Stomach (tissue), 4 donors: Measurements from ENCODE around the gene CMTM7.

ENCODE experiments used
- CTCF ChIP-seq, 7 experiments: fragments of 450-650 bp in 4 of 7; fragments of 200-600 bp in 3 of 7; sonication (generic) in 3 of 7; IDR thresholded peaks; one replicate each; pipeline ENCODE4 v1.5.1; 2016 to 2019; ENCODE audit warnings: antibody characterized with exemption in 7 of 7, control low read depth in 2 of 7, mild to moderate bottlenecking in 1 of 7
- EP300 ChIP-seq: sonication (generic); formaldehyde crosslinking; IDR thresholded peaks from one replicate; pipeline ENCODE4 v1.6.1; 2017; ENCODE audit warnings: antibody characterized with exemption
- POLR2A ChIP-seq, 4 donors: fragments of 450-650 bp; IDR thresholded peaks; one replicate each; pipeline ENCODE4 v1.6.1; 2016; ENCODE audit warnings: antibody characterized with exemption in 4 of 4, control low read depth in 2 of 4, mild to moderate bottlenecking in 1 of 4, moderate library complexity in 1 of 4

- no peak for TF ChIP-seq EP300
- TF ChIP-seq POLR2A (IDR thresholded peaks at IDR 0.05): no peak
- TF ChIP-seq CTCF (IDR thresholded peaks at IDR 0.05): no peak
Measured at GRCh38 chr3:32423534-32423933, 31.9 kb downstream of the CMTM7 start.
